ENCODE results near the gene PROM1. TPM values are rescaled to one million over a fixed set of nuclear protein-coding genes. Genes with fewer than 3 reads are reported as not detected.

The PROM1 gene
- total RNA-seq, 2 experiments from 2014 or later: not detected

- Mint-ChIP-seq H3K27ac (no peak overlapping the region), H3K27me3 (peaks cover 23% of the 10 kb centered on the region), H3K36me3 (no peaks in the 10 kb centered on the region), H3K4me3 (no peak overlapping the region), H3K9me3 (no peaks in the 10 kb centered on the region), H3K4me1 (peaks cover 3% of the 10 kb centered on the region)
- DNase-seq (no peak), ATAC-seq (ENCODE audit: low read depth) (no peak)
- POLR2A ChIA-PET: no interaction called here
These were observed 87.0 kb downstream of the PROM1 start for GRCh38 chr4:15996773-15997172.

GRCh38 chr4:15995826-15996225 lies 88.0 kb downstream of the PROM1 start:
- H3K4me3 Mint-ChIP-seq: no peak overlapping the region
- DNase-seq: no peak
- H3K4me1 Mint-ChIP-seq: peaks cover 6% of the 10 kb centered on the region
- ATAC-seq (ENCODE audit: low read depth): no peak
- no peaks in the 10 kb centered on the region for H3K36me3 Mint-ChIP-seq
- H3K27me3 Mint-ChIP-seq: peaks cover 31% of the 10 kb centered on the region
- POLR2A ChIA-PET: no interaction called here
- H3K9me3 Mint-ChIP-seq: no peaks in the 10 kb centered on the region
- no peak overlapping the region for H3K27ac Mint-ChIP-seq

GRCh38 chr4:15992167-15992485 lies 91.7 kb downstream of the PROM1 start:
- peaks cover 36% of the 10 kb centered on the region for H3K27me3 Mint-ChIP-seq
- DNase-seq (no peak), ATAC-seq (ENCODE audit: low read depth) (no peak)
- H3K27ac Mint-ChIP-seq: no peak overlapping the region
- POLR2A ChIA-PET: no interaction called here
- H3K4me1 Mint-ChIP-seq: peaks cover 6% of the 10 kb centered on the region
- no peaks in the 10 kb centered on the region for H3K9me3 Mint-ChIP-seq
- H3K4me3 Mint-ChIP-seq: no peak overlapping the region
- no peaks in the 10 kb centered on the region for H3K36me3 Mint-ChIP-seq

GRCh38 chr4:15990570-15991285 lies 93.1 kb downstream of the PROM1 start:
- POLR2A ChIA-PET: no interaction called here
- H3K4me1 Mint-ChIP-seq: peaks cover 6% of the 10 kb centered on the region
- ATAC-seq (ENCODE audit: low read depth) (no peak), DNase-seq (no peak)
- H3K4me3 Mint-ChIP-seq: no peak overlapping the region
- H3K27me3 Mint-ChIP-seq: peaks cover 39% of the 10 kb centered on the region
- no peaks in the 10 kb centered on the region for H3K9me3 Mint-ChIP-seq
- no peak overlapping the region for H3K27ac Mint-ChIP-seq
- H3K36me3 Mint-ChIP-seq: no peaks in the 10 kb centered on the region

GRCh38 chr4:15989424-15989823 lies 94.4 kb downstream of the PROM1 start:
- no peak overlapping the region for H3K27ac Mint-ChIP-seq
- DNase-seq (no peak), ATAC-seq (ENCODE audit: low read depth) (no peak)
- peaks cover 6% of the 10 kb centered on the region for H3K4me1 Mint-ChIP-seq
- no peaks in the 10 kb centered on the region for H3K36me3 Mint-ChIP-seq
- no peak overlapping the region for H3K4me3 Mint-ChIP-seq
- H3K27me3 Mint-ChIP-seq: peaks cover 39% of the 10 kb centered on the region
- POLR2A ChIA-PET: no interaction called here
- no peaks in the 10 kb centered on the region for H3K9me3 Mint-ChIP-seq

- Mint-ChIP-seq H3K9me3 (no peaks in the 10 kb centered on the region), H3K36me3 (no peaks in the 10 kb centered on the region), H3K27ac (no peak overlapping the region), H3K4me1 (peaks cover 6% of the 10 kb centered on the region), H3K27me3 (peaks cover 35% of the 10 kb centered on the region), H3K4me3 (no peak overlapping the region)
- DNase-seq: no peak
- no peak for ATAC-seq (ENCODE audit: low read depth)
- POLR2A ChIA-PET: no interaction called here
These were observed 95.6 kb downstream of the PROM1 start for GRCh38 chr4:15988222-15988621.

GRCh38 chr4:15986907-15987306 lies 96.9 kb downstream of the PROM1 start:
- H3K27me3 Mint-ChIP-seq: peaks cover 27% of the 10 kb centered on the region
- POLR2A ChIA-PET: no interaction called here

GRCh38 chr4:15983610-15984009 lies 100.2 kb downstream of the PROM1 start:
- no peak for DNase-seq
- no peak overlapping the region for H3K4me3 Mint-ChIP-seq
- no peaks in the 10 kb centered on the region for H3K4me1 Mint-ChIP-seq
- ATAC-seq (ENCODE audit: low read depth): no peak
- H3K27ac Mint-ChIP-seq: no peak overlapping the region
- no peaks in the 10 kb centered on the region for H3K9me3 Mint-ChIP-seq
- POLR2A ChIA-PET: no interaction called here
- peaks cover 14% of the 10 kb centered on the region for H3K27me3 Mint-ChIP-seq
- no peaks in the 10 kb centered on the region for H3K36me3 Mint-ChIP-seq

More at GRCh38 chr4:15986907-15987306, 96.9 kb downstream of the PROM1 start:
- Mint-ChIP-seq H3K4me1 (peaks cover 4% of the 10 kb centered on the region), H3K27ac (no peak overlapping the region), H3K4me3 (no peak overlapping the region), H3K9me3 (no peaks in the 10 kb centered on the region), H3K36me3 (no peaks in the 10 kb centered on the region)
- no peak for ATAC-seq (ENCODE audit: low read depth)
- DNase-seq: no peak

- no peaks in the 10 kb centered on the region for H3K4me1 Mint-ChIP-seq
- no peak overlapping the region for H3K27ac Mint-ChIP-seq
- H3K27me3 Mint-ChIP-seq: peaks cover 16% of the 10 kb centered on the region
- no peak overlapping the region for H3K4me3 Mint-ChIP-seq
- no peaks in the 10 kb centered on the region for H3K9me3 Mint-ChIP-seq
- ATAC-seq (ENCODE audit: low read depth) (no peak), DNase-seq (no peak)
- H3K36me3 Mint-ChIP-seq: no peaks in the 10 kb centered on the region
- POLR2A ChIA-PET: no interaction called here
These were observed 100.8 kb downstream of the PROM1 start for GRCh38 chr4:15982842-15983524.

- no peaks in the 10 kb centered on the region for H3K36me3 Mint-ChIP-seq
- peaks cover 24% of the 10 kb centered on the region for H3K27me3 Mint-ChIP-seq
- DNase-seq: no peak
- POLR2A ChIA-PET: no interaction called here
- no peaks in the 10 kb centered on the region for H3K4me1 Mint-ChIP-seq
- no peak for ATAC-seq (ENCODE audit: low read depth)
- no peak overlapping the region for H3K4me3 Mint-ChIP-seq
- no peak overlapping the region for H3K27ac Mint-ChIP-seq
- H3K9me3 Mint-ChIP-seq: no peaks in the 10 kb centered on the region
These were observed 107.1 kb downstream of the PROM1 start for GRCh38 chr4:15976456-15977447.

GRCh38 chr4:15971068-15971801 lies 112.6 kb downstream of the PROM1 start:
- no peak for ATAC-seq (ENCODE audit: low read depth)
- peaks cover 2% of the 10 kb centered on the region for H3K9me3 Mint-ChIP-seq

GRCh38 chr4:15968551-15969300 lies 115.1 kb downstream of the PROM1 start:
- Mint-ChIP-seq H3K27ac (no peak overlapping the region), H3K4me1 (peaks cover 5% of the 10 kb centered on the region), H3K4me3 (no peak overlapping the region), H3K9me3 (peaks cover 3% of the 10 kb centered on the region), H3K27me3 (peaks cover 13% of the 10 kb centered on the region), H3K36me3 (peaks cover 4% of the 10 kb centered on the region)
- POLR2A ChIA-PET: no interaction called here
- ATAC-seq (ENCODE audit: low read depth) (no peak), DNase-seq (no peak)

More at GRCh38 chr4:15971068-15971801, 112.6 kb downstream of the PROM1 start:
- no peak overlapping the region for H3K27ac Mint-ChIP-seq
- no peaks in the 10 kb centered on the region for H3K4me1 Mint-ChIP-seq
- peaks cover 14% of the 10 kb centered on the region for H3K27me3 Mint-ChIP-seq
- H3K36me3 Mint-ChIP-seq: peaks cover 2% of the 10 kb centered on the region
- no peak for DNase-seq
- POLR2A ChIA-PET: no interaction called here
- no peak overlapping the region for H3K4me3 Mint-ChIP-seq

All from activated naive CD8-positive, alpha-beta T cell treated with anti-CD3 and anti-CD28 coated beads, Interleukin-2, amount 10 ng/mL, durations not matched to agents 7 days and 5 days (primary cell).